K562 (cell line): ENCODE data around the gene DESI2. TPM values are rescaled to one million over a fixed set of nuclear protein-coding genes. Genes with fewer than 3 reads are reported as not detected.
A peak's percentile ranks its signal among the peaks of the same experiment; 100 is the strongest.

ENCODE experiments used
- ATAC-seq: fragments of 200-7000 bp; cut with Tn5 transposase; 3 replicates; pipeline ENCODE4 v1.9.1; 2020; ENCODE audit warnings: moderate library complexity
- BruUV-seq: library from RNA; stranded (reverse); fragments of 400-500 nt; replicated peaks from 2 replicates; lab custom pipeline; 2021; lab: Mats Ljungman, UMichigan
- CTCF ChIA-PET: fragments of 300-600 bp; formaldehyde crosslinking; extraction: SDS; loops from one replicate; lab custom pipeline; 2021; ENCODE audit warnings: low intra/inter-chr PET ratio; lab: Yijun Ruan, JAX
- POLR2A ChIA-PET: fragments of 300-600, 350-650 bp; sonication (Branson Sonifier 250); formaldehyde crosslinking; extraction: SDS; loops from one replicate; lab custom pipeline; 2021; ENCODE audit warnings: antibody characterized with exemption, inconsistent platforms; lab: Yijun Ruan, JAX
- DNase-seq, 4 experiments: peaks; one replicate each; pipeline versions ENCODE4 v3.0.0 to v3.0.0-alpha.2; 2011 to 2018; ENCODE audit warnings: low spot score in 3 of 4, mixed read lengths in 3 of 4; ENCODE audit errors: extremely low read depth in 1 of 4
- FAIRE-seq: peaks from 2 replicates; lab custom pipeline; 2011; peaks lifted over from hg19 to GRCh38; lab: Jason Lieb, UNC
- H2AFZ ChIP-seq: 2 replicates; pipeline ENCODE4 v1.6.0; 2011; ENCODE audit warnings: low read depth, low read length, control low read depth, inconsistent platforms
- H3K27ac ChIP-seq: fragments of 200-600 bp; 3 replicates; pipeline ENCODE4 v1.8.0; 2011; ENCODE audit warnings: low read depth, mild to moderate bottlenecking, control low read depth, inconsistent platforms, low read length, moderate library complexity, mixed read lengths; ENCODE audit errors: extremely low read depth
- H3K27me3 ChIP-seq, 2 experiments: fragments of 300-600 bp in 1 of 2; 2 replicates in 1 of 2; 3 replicates in 1 of 2; pipeline versions ENCODE4 v1.6.0 to v1.8.0; 2011; ENCODE audit warnings: inconsistent platforms in 2 of 2, low read length in 2 of 2, mild to moderate bottlenecking in 1 of 2, mixed read lengths in 1 of 2, moderate library complexity in 1 of 2; ENCODE audit not compliant: control insufficient read depth in 2 of 2, insufficient read depth in 2 of 2
- H3K36me3 ChIP-seq: fragments of 300-600 bp; 3 replicates; pipeline ENCODE4 v1.8.0; 2011; ENCODE audit warnings: mild to moderate bottlenecking, low read length, inconsistent platforms; ENCODE audit not compliant: control insufficient read depth, insufficient read depth
- H3K4me1 ChIP-seq, 2 experiments: fragments of 200-600 bp in 1 of 2; replicated peaks in 1 of 2; 2 replicates in 1 of 2; 3 replicates in 1 of 2; pipeline versions ENCODE4 v1.5.1 to v1.8.0; 2011; ENCODE audit warnings: inconsistent platforms in 2 of 2, low read length in 2 of 2, mild to moderate bottlenecking in 1 of 2, mixed read lengths in 1 of 2, moderate library complexity in 1 of 2; ENCODE audit not compliant: control insufficient read depth in 2 of 2, insufficient read depth in 2 of 2
- H3K4me2 ChIP-seq: 2 replicates; pipeline ENCODE4 v1.6.1; 2011; ENCODE audit warnings: low read length, control low read depth, inconsistent platforms, mixed read lengths; ENCODE audit not compliant: insufficient read depth
- H3K4me3 ChIP-seq: fragments of 200-600 bp; sonication (generic), shearing (Covaris generic); 2 replicates; pipeline ENCODE4 v1.5.1; 2016; ENCODE audit warnings: control low read depth, inconsistent platforms
- H3K79me2 ChIP-seq: fragments of 200-600 bp; 3 replicates; pipeline ENCODE4 v1.8.0; 2011; ENCODE audit warnings: low read length, inconsistent platforms; ENCODE audit not compliant: control insufficient read depth, insufficient read depth
- H3K9ac ChIP-seq, 2 experiments: 2 replicates each; pipeline versions ENCODE4 v1.6.0 to v1.6.1; 2011; ENCODE audit warnings: low read depth in 2 of 2, low read length in 2 of 2, control low read depth in 1 of 2, inconsistent platforms in 1 of 2, mild to moderate bottlenecking in 1 of 2, mixed read lengths in 1 of 2; ENCODE audit not compliant: insufficient read depth in 1 of 2
- H3K9me1 ChIP-seq: one replicate; pipeline ENCODE4 v1.6.0; 2011; ENCODE audit warnings: inconsistent platforms, mild to moderate bottlenecking, low read length, moderate library complexity; ENCODE audit not compliant: control insufficient read depth, insufficient read depth
- H3K9me3 ChIP-seq: replicated peaks from 2 replicates; pipeline ENCODE4 v1.5.1; 2011; ENCODE audit warnings: low read depth, low read length, inconsistent platforms; ENCODE audit not compliant: control insufficient read depth, insufficient read depth
- H4K20me1 ChIP-seq: replicated peaks from 2 replicates; pipeline ENCODE4 v1.6.1; 2011; ENCODE audit warnings: low read length, inconsistent platforms, mixed read lengths; ENCODE audit not compliant: control insufficient read depth, insufficient read depth
- ARID1B ChIP-seq: fragments of 450-650 bp; IDR thresholded peaks from 2 replicates; pipeline ENCODE4 v1.6.1; 2016; ENCODE audit warnings: antibody characterized with exemption, mild to moderate bottlenecking, inconsistent platforms
- C11orf30 ChIP-seq: fragments of 450-650 bp; IDR thresholded peaks from 2 replicates; pipeline ENCODE4 v1.6.1; 2016; ENCODE audit warnings: low read depth, mild to moderate bottlenecking
- EP400 ChIP-seq: fragments of 450-650 bp; IDR thresholded peaks from 2 replicates; pipeline ENCODE4 v1.6.1; 2017; ENCODE audit warnings: antibody characterized with exemption, mild to moderate bottlenecking, moderate library complexity
- FOSL1 ChIP-seq: fragments of 200-800 bp; sonication (Bioruptor generic); conservative IDR thresholded peaks from 2 replicates; pipeline ENCODE4 v1.6.1; 2016; ENCODE audit warnings: missing genetic modification characterization, missing compliant biosample characterization
- FOXA1 ChIP-seq: fragments of 450-650 bp; IDR thresholded peaks from 2 replicates; pipeline ENCODE4 v1.6.1; 2016; ENCODE audit warnings: mild to moderate bottlenecking, borderline replicate concordance
- FUS ChIP-seq: fragments of 200-400 bp; formaldehyde crosslinking; optimal IDR thresholded peaks from 2 replicates; pipeline ENCODE3; 2017; ENCODE audit warnings: low read depth, low read length
- GTF2F1 ChIP-seq: IDR thresholded peaks from 2 replicates; pipeline ENCODE4 v1.6.1; 2011; ENCODE audit warnings: low read depth, low read length, improper control_type of control experiment
- MAFF ChIP-seq: IDR thresholded peaks from 2 replicates; pipeline ENCODE4 v1.6.1; 2012; ENCODE audit warnings: low read length, improper control_type of control experiment
- MAFG ChIP-seq: fragments of 450-650 bp; conservative IDR thresholded peaks from 2 replicates; pipeline ENCODE4 v1.6.1; 2016; ENCODE audit warnings: missing genetic modification characterization, missing compliant biosample characterization
- MAFK ChIP-seq: IDR thresholded peaks from 2 replicates; pipeline ENCODE4 v1.6.1; 2011; ENCODE audit warnings: low read length, improper control_type of control experiment
- NCOA6 ChIP-seq: fragments of 450-650 bp; IDR thresholded peaks from 2 replicates; pipeline ENCODE4 v1.6.1; 2017; ENCODE audit warnings: mild to moderate bottlenecking
- ZC3H11A ChIP-seq: IDR thresholded peaks from 2 replicates; pipeline ENCODE4 v1.6.1; 2012; ENCODE audit warnings: low read depth, low read length, improper control_type of control experiment
- ZNF316 ChIP-seq: fragments of 450-650 bp; IDR thresholded peaks from 2 replicates; pipeline ENCODE4 v1.6.1; 2016
- ZNF408 ChIP-seq: fragments of 250-450 bp; sonication (Bioruptor Pico); IDR thresholded peaks from 2 replicates; pipeline ENCODE4 v1.4.0; 2020; ENCODE audit warnings: low read depth, mild to moderate bottlenecking, moderate library complexity
- ZNF77 ChIP-seq: fragments of 250-450 bp; sonication (Bioruptor Pico); IDR thresholded peaks from 2 replicates; pipeline ENCODE4 v1.5.0; 2020
- WGBS: fragments of 100-300 bp; shearing (Covaris generic); methylation state at CpG from one replicate; pipeline ENCODE4 v1.1.6; 2016; ENCODE audit warnings: low coverage, mixed read lengths; ENCODE audit not compliant: insufficient coverage; ENCODE audit errors: missing lambda C conversion rate; 5-methylcytosine and 5-hydroxymethylcytosine counted together
- in situ Hi-C: fragments of 300-500 bp; cut with MboI; formaldehyde crosslinking; loops from 4 replicates; pipeline ENCODE4 v1.15.0; 2018; ENCODE audit warnings: inconsistent platforms, mixed read lengths
- intact Hi-C: fragments of 100-400 bp; cut with micrococcal nuclease; formaldehyde crosslinking; loops from 2 replicates; pipeline ENCODE4 v1.14.2; 2022
- polyA plus RNA-seq, 8 experiments: library from polyadenylated mRNA; depleted of rRNA in 4 of 8; stranded (reverse) in 5 of 8; unstranded in 3 of 8; fragments of >200 nt; fragmentation: Nextera tagmentation in 2 of 8; fragmentation: Illumina TruSeq in 1 of 8; extraction: Ambion mirVana in 2 of 8; extraction: Trizol in 1 of 8; gene quantifications; 2 replicates each; pipeline versions ENCODE4 v1.2.1 to v1.2.3, GENCODE V29; 2011 to 2014; ENCODE audit warnings: inconsistent platforms in 1 of 8, missing spikeins in 1 of 8
- total RNA-seq, 7 experiments: library from RNA; depleted of rRNA in 6 of 7; stranded (reverse); fragments of >200 nt in 6 of 7; fragmentation: Illumina TruSeq in 2 of 7; extraction: Trizol in 2 of 7; gene quantifications; 2 replicates each; pipeline versions ENCODE4 v1.2.1 to v1.2.3, GENCODE V29; 2011 to 2021; ENCODE audit warnings: low replicate concordance in 1 of 7
- TF ChIP-seq, protein P1 (sequence below): fragments of 200-800 bp; sonication (Bioruptor generic); IDR thresholded peaks from 2 replicates; pipeline ENCODE4 v1.6.1; 2017; ENCODE audit warnings: missing genetic modification characterization, missing compliant biosample characterization
- TF ChIP-seq, protein P2 (sequence below): fragments of 450-650 bp; IDR thresholded peaks from 2 replicates; pipeline ENCODE4 v1.6.1; 2018; ENCODE audit not compliant: partially characterized antibody
- TF ChIP-seq, protein P3 (sequence below): fragments of 250-450 bp; sonication (Bioruptor Pico); IDR thresholded peaks from 2 replicates; pipeline ENCODE4 v1.4.0; 2020; ENCODE audit warnings: borderline replicate concordance

The DESI2 gene
- total and polyA plus RNA-seq, 9 of the 15 experiments (the other 6 are each of a cell fraction or from before 2014, with no cell fraction given), result 17.4 to 59.4 (median 38.4) TPM

DNA sequence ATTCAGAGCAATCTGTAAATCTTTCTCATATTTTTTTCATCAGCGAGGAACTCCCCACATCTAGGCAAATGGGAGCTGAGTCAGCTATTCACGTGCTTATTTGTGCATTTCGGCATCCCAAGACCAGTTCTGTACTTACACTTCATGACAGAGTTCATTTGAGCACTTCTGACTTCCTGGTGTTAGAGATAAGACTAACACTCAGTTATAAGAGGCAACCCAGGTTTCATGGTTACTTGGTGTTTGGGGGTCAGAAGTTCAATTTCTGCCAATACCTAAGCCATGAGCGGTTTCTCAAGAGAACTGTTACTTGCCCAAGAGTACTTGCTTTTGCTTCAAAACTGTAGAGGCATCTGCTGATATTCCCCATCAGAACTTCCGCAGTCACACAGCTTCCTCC, 24.1 kb upstream of the DESI2 start:
- intact Hi-C loops (no loop called here), in situ Hi-C loops (no loop called here)
- H3K27ac ChIP-seq, result no peak overlapping the region
- H3K9me1 ChIP-seq, result no peaks in the 10 kb centered on the region
- no peaks in the 10 kb centered on the region for H3K36me3 ChIP-seq
- H3K4me1 ChIP-seq, result no peaks in the 10 kb centered on the region
- H3K27me3 ChIP-seq, result peaks cover 13 to 19% of the 10 kb centered on the region in 2 experiments
- H3K4me3 ChIP-seq, result no peak overlapping the region
- no TSS peak for BruUV-seq
- POLR2A ChIA-PET, result interaction anchor here (1.2 kb wide), 1 partner anchor 9 kb away, joined by 4 read pairs; no protein-coding TSS in a partner anchor
- peak in 1 of 4 experiments; percentile 50 for DNase-seq
- peak; percentile 68 for ATAC-seq
- H3K9me3 ChIP-seq, result no peaks in the 10 kb centered on the region
- H3K9ac ChIP-seq, result no peak overlapping the region
- H3K79me2 ChIP-seq, result no peaks in the 10 kb centered on the region
- no peaks in the 10 kb centered on the region for H4K20me1 ChIP-seq
- CTCF ChIA-PET, result no interaction called here
- FAIRE-seq, result peak; percentile 6
- no peak overlapping the region for H3K4me2 ChIP-seq
- 0% methylated on average over 5 of the region's 5 CpGs for WGBS
- H2AFZ ChIP-seq, result no peak overlapping the region
- TF ChIP-seq, protein P1, sequence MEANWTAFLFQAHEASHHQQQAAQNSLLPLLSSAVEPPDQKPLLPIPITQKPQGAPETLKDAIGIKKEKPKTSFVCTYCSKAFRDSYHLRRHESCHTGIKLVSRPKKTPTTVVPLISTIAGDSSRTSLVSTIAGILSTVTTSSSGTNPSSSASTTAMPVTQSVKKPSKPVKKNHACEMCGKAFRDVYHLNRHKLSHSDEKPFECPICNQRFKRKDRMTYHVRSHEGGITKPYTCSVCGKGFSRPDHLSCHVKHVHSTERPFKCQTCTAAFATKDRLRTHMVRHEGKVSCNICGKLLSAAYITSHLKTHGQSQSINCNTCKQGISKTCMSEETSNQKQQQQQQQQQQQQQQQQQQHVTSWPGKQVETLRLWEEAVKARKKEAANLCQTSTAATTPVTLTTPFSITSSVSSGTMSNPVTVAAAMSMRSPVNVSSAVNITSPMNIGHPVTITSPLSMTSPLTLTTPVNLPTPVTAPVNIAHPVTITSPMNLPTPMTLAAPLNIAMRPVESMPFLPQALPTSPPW, result no peak
- TF ChIP-seq MAFG (tag) (peak; percentile 91), NCOA6 (no peak), ZNF408 (CRISPR knock-in tag) (no peak), FOXA1 (no peak), MAFF (peak; percentile 79), FOSL1 (tag) (peak; percentile 42; the same call in 1 of the 2 replicates), GTF2F1 (no peak), MAFK (peak; percentile 72; the same call in 1 of the 2 replicates), ZC3H11A (no peak), ARID1B (peak; percentile 15; the same call in 1 of the 2 replicates), FUS (no peak), ZNF77 (no peak), EP400 (no peak), ZNF316 (peak; percentile 95), C11orf30 (peak; percentile 87)
- TF ChIP-seq, protein P2, sequence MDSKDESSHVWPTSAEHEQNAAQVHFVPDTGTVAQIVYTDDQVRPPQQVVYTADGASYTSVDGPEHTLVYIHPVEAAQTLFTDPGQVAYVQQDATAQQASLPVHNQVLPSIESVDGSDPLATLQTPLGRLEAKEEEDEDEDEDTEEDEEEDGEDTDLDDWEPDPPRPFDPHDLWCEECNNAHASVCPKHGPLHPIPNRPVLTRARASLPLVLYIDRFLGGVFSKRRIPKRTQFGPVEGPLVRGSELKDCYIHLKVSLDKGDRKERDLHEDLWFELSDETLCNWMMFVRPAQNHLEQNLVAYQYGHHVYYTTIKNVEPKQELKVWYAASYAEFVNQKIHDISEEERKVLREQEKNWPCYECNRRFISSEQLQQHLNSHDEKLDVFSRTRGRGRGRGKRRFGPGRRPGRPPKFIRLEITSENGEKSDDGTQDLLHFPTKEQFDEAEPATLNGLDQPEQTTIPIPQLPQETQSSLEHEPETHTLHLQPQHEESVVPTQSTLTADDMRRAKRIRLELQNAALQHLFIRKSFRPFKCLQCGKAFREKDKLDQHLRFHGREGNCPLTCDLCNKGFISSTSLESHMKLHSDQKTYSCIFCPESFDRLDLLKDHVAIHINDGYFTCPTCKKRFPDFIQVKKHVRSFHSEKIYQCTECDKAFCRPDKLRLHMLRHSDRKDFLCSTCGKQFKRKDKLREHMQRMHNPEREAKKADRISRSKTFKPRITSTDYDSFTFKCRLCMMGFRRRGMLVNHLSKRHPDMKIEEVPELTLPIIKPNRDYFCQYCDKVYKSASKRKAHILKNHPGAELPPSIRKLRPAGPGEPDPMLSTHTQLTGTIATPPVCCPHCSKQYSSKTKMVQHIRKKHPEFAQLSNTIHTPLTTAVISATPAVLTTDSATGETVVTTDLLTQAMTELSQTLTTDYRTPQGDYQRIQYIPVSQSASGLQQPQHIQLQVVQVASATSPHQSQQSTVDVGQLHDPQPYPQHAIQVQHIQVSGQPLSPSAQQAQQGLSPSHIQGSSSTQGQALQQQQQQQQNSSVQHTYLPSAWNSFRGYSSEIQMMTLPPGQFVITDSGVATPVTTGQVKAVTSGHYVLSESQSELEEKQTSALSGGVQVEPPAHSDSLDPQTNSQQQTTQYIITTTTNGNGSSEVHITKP, result no peak
- TF ChIP-seq, protein P3, sequence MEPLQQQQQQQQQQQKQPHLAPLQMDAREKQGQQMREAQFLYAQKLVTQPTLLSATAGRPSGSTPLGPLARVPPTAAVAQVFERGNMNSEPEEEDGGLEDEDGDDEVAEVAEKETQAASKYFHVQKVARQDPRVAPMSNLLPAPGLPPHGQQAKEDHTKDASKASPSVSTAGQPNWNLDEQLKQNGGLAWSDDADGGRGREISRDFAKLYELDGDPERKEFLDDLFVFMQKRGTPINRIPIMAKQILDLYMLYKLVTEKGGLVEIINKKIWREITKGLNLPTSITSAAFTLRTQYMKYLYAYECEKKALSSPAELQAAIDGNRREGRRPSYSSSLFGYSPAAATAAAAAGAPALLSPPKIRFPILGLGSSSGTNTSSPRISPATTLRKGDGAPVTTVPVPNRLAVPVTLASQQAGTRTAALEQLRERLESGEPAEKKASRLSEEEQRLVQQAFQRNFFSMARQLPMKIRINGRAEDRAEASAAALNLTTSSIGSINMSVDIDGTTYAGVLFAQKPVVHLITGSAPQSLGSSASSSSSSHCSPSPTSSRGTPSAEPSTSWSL (CRISPR knock-in tag), result no peak
